Inflammatory macrophage (primary cell): ENCODE results near the gene ZBTB8OS.
"Not testable (repeated sequence)": the region's sequence is repeated elsewhere in the genome, so short reads cannot be mapped to it uniquely, and the experiment has no call there.

Experiments used
- DNase-seq, 2 donors: peaks; one replicate each; pipeline ENCODE4 v3.0.0-alpha.2; 2020 to 2022
- total RNA-seq, 18 experiments: gene quantifications; one replicate each; lab custom pipeline; 2026; ENCODE audit warnings: mixed read lengths in 6 of 18, inconsistent platforms in 2 of 18; lab: John Stamatoyannopoulos, UW

Gene ZBTB8OS
- total RNA-seq = 7.9 to 47.8 (median 24.1) reads per million in 18 experiments

DNA sequence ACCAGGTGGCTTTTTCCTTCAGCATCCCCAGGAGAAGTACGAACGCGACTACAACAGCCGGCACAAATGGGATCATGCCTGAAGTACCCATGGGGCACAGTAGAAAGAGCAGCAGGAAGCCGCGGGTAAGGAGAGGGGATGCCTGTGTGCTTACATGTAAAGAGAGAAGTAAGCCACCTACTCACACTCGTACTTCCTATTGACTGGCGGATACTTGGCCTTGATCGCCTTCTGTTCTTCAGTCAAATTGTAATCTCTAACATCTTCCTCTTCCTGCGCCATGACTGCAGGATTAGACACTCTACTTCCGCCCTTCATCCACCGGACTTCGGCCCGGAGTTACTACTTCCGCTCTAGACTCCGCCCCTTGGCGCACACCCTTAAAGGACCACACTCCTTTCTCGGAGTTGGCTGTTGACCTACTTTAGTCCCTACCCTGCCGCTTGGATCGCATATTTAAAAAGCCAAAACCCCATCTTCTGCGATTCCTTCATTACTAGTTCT lies at the start of gene ZBTB8OS:
TSS of gene ZBTB8OS (minus strand) at position 303 of the 504 bp plus-strand sequence. CDS start at position 282, 21 bp downstream.
- DNase-seq = peak; percentile 98

DNA sequence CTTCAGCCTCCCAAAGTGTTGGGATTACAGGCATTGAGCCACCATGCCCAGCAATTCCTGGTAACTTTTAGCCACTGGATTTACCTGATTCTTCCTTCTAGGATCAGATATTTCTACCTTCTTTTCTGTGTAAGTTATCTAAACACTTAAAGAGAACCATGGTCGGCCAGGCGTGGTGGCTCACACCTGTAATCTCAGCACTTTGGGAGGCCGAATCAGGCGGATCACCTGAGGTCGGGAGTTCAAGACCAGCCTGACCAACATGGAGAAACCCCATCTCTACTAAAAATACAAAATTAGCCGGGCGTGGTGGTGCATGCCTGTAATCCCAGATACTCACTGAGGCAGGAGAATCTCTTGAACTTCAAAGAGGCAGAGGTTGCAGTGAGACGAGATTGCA lies 46.6 kb upstream of the ZBTB8OS start:
- DNase-seq = not testable (repeated sequence)

DNA sequence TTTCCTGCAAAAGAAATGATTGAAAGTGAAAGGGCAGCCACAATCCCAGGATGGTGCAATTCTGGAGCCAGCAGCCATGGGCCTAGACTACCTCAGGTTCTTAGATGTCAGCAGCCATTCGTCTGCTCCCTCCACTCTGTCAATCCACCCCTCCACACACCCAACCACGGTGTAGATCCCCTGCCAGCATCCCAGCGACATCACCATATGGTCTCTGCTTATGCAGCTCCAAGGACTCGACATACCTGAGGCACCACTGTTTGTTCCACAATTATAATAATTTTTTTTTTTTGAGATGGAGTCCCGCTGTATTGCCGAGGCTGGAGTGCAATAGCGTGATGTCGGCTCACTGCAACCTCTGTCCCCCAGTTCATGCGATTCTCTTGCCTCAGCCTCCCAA lies 45.7 kb upstream of the ZBTB8OS start:
- DNase-seq = no peak

- peak; percentile 40 to 58 for DNase-seq
Measured at GRCh38 chr1:32695098-32695904, 45.0 kb upstream of the ZBTB8OS start.

GRCh38 chr1:32693455-32694174 lies 43.3 kb upstream of the ZBTB8OS start:
- DNase-seq = no peak

- DNase-seq = no peak
Measured at GRCh38 chr1:32686387-32686786, 36.0 kb upstream of the ZBTB8OS start.

GRCh38 chr1:32685498-32685897 lies 35.1 kb upstream of the ZBTB8OS start:
- no peak for DNase-seq

DNA sequence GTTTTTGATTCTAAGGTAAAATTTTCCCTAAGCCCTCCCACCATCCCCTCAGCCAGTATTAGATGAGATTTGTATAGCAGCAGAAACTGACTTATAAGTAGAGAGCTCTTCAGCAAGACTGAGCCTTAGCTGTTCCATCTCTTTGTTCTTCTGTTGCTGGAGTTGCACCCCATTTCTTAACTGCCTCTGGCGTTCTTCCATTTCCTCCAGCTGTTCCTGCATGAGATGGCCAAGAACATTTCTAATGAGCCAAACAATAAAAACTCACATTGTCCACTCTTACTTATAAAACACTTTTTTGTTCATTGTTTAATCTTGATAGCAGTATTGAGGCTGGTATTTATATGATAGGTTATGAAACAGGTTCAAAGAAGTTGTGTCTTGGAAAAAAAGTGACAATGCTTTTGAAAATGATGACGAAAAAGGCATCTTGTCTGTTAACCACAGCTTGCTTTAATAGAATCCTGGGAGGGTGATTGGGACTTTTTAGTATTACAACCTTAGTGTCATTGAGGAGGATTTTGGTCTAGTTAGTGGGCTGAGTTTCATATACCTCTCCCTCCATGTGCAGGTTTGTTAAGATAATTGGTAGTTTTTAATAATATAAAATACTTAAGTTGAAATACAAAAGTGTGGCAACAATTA lies 33.9 kb upstream of the ZBTB8OS start:
- DNase-seq = no peak

- no peak for DNase-seq
Measured at GRCh38 chr1:32683397-32683796, 33.0 kb upstream of the ZBTB8OS start.

- no peak for DNase-seq
Measured at GRCh38 chr1:32681999-32682398, 31.6 kb upstream of the ZBTB8OS start.

- DNase-seq = no peak
Measured at GRCh38 chr1:32681509-32681908, 31.2 kb upstream of the ZBTB8OS start.

GRCh38 chr1:32680642-32681041 lies 30.3 kb upstream of the ZBTB8OS start:
- DNase-seq = no peak

- not testable (repeated sequence) for DNase-seq
Measured at GRCh38 chr1:32679993-32680392, 29.6 kb upstream of the ZBTB8OS start.

GRCh38 chr1:32676945-32677344 lies 26.6 kb upstream of the ZBTB8OS start:
- no peak for DNase-seq

DNA sequence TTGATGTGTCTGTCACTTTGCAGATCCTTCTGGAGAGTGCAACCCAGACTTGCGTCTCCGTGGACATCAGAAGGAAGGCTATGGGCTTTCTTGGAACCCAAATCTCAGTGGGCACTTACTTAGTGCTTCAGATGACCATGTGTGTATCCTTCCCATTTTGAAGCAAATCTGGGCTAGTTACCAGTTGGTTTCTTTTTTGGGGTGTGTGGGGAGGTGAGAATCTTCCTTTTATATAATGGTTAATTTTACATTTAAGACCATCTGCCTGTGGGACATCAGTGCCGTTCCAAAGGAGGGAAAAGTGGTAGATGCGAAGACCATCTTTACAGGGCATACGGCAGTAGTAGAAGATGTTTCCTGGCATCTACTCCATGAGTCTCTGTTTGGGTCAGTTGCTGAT lies 18.4 kb upstream of the ZBTB8OS start:
- not testable (repeated sequence) for DNase-seq

GRCh38 chr1:32666901-32667566 lies 16.7 kb upstream of the ZBTB8OS start:
- DNase-seq = no peak

DNA sequence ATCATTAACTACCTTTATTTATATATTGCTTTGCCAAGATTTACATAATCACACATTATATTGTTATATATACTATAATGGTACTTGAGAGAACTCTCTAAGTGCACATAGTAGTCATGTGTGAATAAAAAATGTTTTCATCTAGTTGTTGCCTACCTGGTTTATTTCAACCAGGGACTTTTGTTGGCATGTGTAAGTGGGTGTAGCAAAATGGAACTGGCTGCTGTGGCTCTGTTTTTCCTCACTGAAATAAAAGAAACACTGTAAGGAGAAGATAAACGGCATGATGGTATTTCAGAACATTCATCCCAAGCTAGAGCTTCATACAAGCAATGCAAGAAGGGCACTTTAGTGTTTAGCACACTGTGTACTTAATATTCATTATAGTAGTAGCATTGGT lies 15.6 kb upstream of the ZBTB8OS start:
- no peak for DNase-seq

- DNase-seq = no peak
Measured at GRCh38 chr1:32659581-32659980, 9.2 kb upstream of the ZBTB8OS start.

DNA sequence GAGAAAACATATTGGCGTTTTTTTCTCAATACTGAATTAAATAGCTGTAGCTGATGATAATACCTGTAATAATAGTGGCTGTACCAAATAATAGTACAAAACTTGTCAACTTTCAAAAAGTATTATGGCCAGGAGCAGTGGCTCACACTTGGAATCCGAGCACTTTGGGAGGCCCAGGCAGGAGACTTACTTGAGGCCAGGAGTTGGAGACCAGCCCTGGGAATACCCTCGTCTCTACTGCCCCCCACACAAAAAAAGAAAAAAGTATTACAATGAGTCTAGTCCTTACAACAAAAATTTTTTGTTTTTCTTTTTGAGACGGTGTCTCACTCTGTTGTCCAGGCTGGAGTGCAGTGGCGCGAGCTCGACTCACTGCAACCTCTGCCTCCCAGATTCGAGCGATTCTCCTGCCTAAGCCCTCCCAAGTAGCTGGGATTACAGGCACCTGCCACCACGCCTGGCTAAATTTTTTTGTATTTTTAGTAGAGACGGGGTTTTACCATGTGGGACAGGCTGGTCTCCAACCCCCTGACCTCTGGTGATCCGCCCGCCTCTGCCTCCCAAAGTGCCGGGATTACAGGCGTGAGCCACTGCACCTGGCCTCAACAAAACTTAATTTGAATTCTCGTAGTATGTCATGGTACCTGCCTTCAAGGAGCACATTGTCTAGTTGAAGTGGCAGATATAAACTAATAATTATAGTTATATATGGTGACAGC lies 2.1 kb upstream of the ZBTB8OS start:
- no peak for DNase-seq

- DNase-seq = no peak
Measured at GRCh38 chr1:32651461-32652073, 1.2 kb upstream of the ZBTB8OS start.

- peak; percentile 99 for DNase-seq
Measured at GRCh38 chr1:32650752-32651460, 556 bp upstream of the ZBTB8OS start, which contains the start of gene RBBP4. RBBP4 (plus strand) TSS chr1:32651208; CDS start chr1:32651307, 99 bp downstream.
